H1 (cell line): ENCODE data around the gene PLAU. TPM values are rescaled to one million over a fixed set of nuclear protein-coding genes. Genes with fewer than 3 reads are reported as not detected.

Source experiments
- CTCF ChIA-PET: fragments of 300-600 bp; sonication (Branson Sonifier 250); formaldehyde crosslinking; loops from one replicate; lab custom pipeline; 2021; ENCODE audit not compliant: partially characterized antibody; lab: Charles Lee
- POLR2A ChIA-PET: fragments of 300-600 bp; sonication (Branson Sonifier 250); formaldehyde crosslinking; loops from one replicate; lab custom pipeline; 2021; ENCODE audit warnings: inconsistent platforms; ENCODE audit not compliant: partially characterized antibody; lab: Charles Lee
- DNase-seq, 2 experiments: peaks; one replicate each; pipeline versions ENCODE4 v3.0.0 to v3.0.0-alpha.2; 2010 to 2022; ENCODE audit warnings: low spot score in 2 of 2, low read depth in 1 of 2, mixed read lengths in 1 of 2
- FAIRE-seq: peaks from 2 replicates; lab custom pipeline; 2011; peaks lifted over from hg19 to GRCh38; lab: Jason Lieb, UNC
- H2AFZ ChIP-seq: 2 replicates; pipeline ENCODE4 v1.8.1; 2012; ENCODE audit warnings: low read length, inconsistent platforms
- H2AK5ac ChIP-seq: 2 replicates; pipeline ENCODE4 v1.6.1; 2013; ENCODE audit warnings: low read depth, low read length
- H2BK120ac ChIP-seq: replicated peaks from 2 replicates; pipeline ENCODE3; 2013; ENCODE audit warnings: low read depth, low read length, inconsistent platforms
- H2BK12ac ChIP-seq: 2 replicates; pipeline ENCODE4 v1.6.1; 2013; ENCODE audit warnings: low read depth, low read length
- H2BK15ac ChIP-seq: 2 replicates; pipeline ENCODE4 v1.6.1; 2013; ENCODE audit warnings: low read length
- H2BK20ac ChIP-seq: 2 replicates; pipeline ENCODE4 v1.6.1; 2013; ENCODE audit warnings: low read length
- H2BK5ac ChIP-seq: 2 replicates; pipeline ENCODE4 v1.6.1; 2013; ENCODE audit warnings: low read depth, low read length
- H3K14ac ChIP-seq: 2 replicates; pipeline ENCODE4 v1.6.1; 2013; ENCODE audit warnings: inconsistent platforms; ENCODE audit not compliant: insufficient read length
- H3K18ac ChIP-seq: 2 replicates; pipeline ENCODE4 v1.6.1; 2013; ENCODE audit warnings: low read length; ENCODE audit errors: extremely low read depth
- H3K23ac ChIP-seq: 2 replicates; pipeline ENCODE4 v1.6.1; 2013; ENCODE audit warnings: inconsistent platforms; ENCODE audit not compliant: insufficient read length
- H3K23me2 ChIP-seq: 2 replicates; pipeline ENCODE4 v1.6.1; 2013; ENCODE audit warnings: low read depth, low read length
- H3K27ac ChIP-seq: 2 replicates; pipeline ENCODE4 v1.6.1; 2011; ENCODE audit warnings: low read depth, low read length, inconsistent platforms
- H3K27me3 ChIP-seq, 4 experiments: replicated peaks in 1 of 4; 1 replicate in 1 of 4; 2 replicates in 3 of 4; pipeline versions ENCODE4 v1.6.1 to v1.8.1; 2011 to 2013; ENCODE audit warnings: low read length in 3 of 4, mild to moderate bottlenecking in 3 of 4, inconsistent platforms in 2 of 4, mixed read lengths in 2 of 4, moderate library complexity in 1 of 4; ENCODE audit not compliant: control insufficient read depth in 3 of 4, insufficient read depth in 3 of 4; ENCODE audit errors: extremely low read depth in 1 of 4
- H3K36me3 ChIP-seq, 4 experiments: 2 replicates each; pipeline versions ENCODE4 v1.6.1 to v1.8.1; 2011 to 2013; ENCODE audit warnings: mild to moderate bottlenecking in 4 of 4, low read length in 3 of 4, moderate library complexity in 2 of 4, control low read depth in 1 of 4, inconsistent platforms in 1 of 4; ENCODE audit not compliant: insufficient read depth in 4 of 4, control insufficient read depth in 2 of 4
- H3K4ac ChIP-seq: replicated peaks from 2 replicates; pipeline ENCODE3; 2013; ENCODE audit warnings: low read length, low read depth, mixed read lengths, inconsistent platforms; ENCODE audit not compliant: insufficient read length
- H3K4me1 ChIP-seq, 4 experiments: replicated peaks in 1 of 4; 1 replicate in 1 of 4; 2 replicates in 3 of 4; pipeline versions ENCODE4 v1.6.1 to v1.8.1; 2011 to 2013; ENCODE audit warnings: low read length in 3 of 4, inconsistent platforms in 2 of 4, mixed read lengths in 1 of 4; ENCODE audit not compliant: insufficient read depth in 4 of 4, control insufficient read depth in 3 of 4
- H3K4me2 ChIP-seq, 2 experiments: 2 replicates each; pipeline versions ENCODE4 v1.6.1 to v1.8.1; 2011 to 2013; ENCODE audit warnings: low read depth in 2 of 2, low read length in 2 of 2, control low read depth in 1 of 2, inconsistent platforms in 1 of 2, mild to moderate bottlenecking in 1 of 2; ENCODE audit not compliant: insufficient read depth in 1 of 2
- H3K4me3 ChIP-seq, 4 experiments: fragments of 200-600, 300-600 bp in 1 of 4; sonication (generic), shearing (Covaris generic), sonication (Bioruptor Twin) in 1 of 4; 2 replicates each; pipeline versions ENCODE4 v1.5.1 to v1.8.1; 2011 to 2016; ENCODE audit warnings: low read length in 4 of 4, low read depth in 3 of 4, control low read depth in 2 of 4, inconsistent platforms in 2 of 4, mild to moderate bottlenecking in 2 of 4, mixed read lengths in 1 of 4, moderate library complexity in 1 of 4; ENCODE audit not compliant: insufficient read depth in 2 of 4; ENCODE audit errors: extremely low read depth in 1 of 4
- H3K56ac ChIP-seq: replicated peaks from 2 replicates; pipeline ENCODE3; 2013; ENCODE audit warnings: low read depth, mild to moderate bottlenecking, mixed read lengths, low read length, inconsistent platforms; ENCODE audit not compliant: insufficient read length
- H3K79me1 ChIP-seq: 2 replicates; pipeline ENCODE4 v1.6.1; 2013; ENCODE audit warnings: low read depth, low read length, control low read depth
- H3K79me2 ChIP-seq, 2 experiments: 2 replicates each; pipeline versions ENCODE4 v1.6.1 to v1.8.1; 2012 to 2013; ENCODE audit warnings: low read length in 2 of 2, mild to moderate bottlenecking in 2 of 2, inconsistent platforms in 1 of 2; ENCODE audit not compliant: insufficient read depth in 2 of 2, control insufficient read depth in 1 of 2
- H3K9ac ChIP-seq, 4 experiments: replicated peaks in 1 of 4; 1 replicate in 1 of 4; 2 replicates in 3 of 4; pipeline versions ENCODE4 v1.6.1 to v1.8.1; 2011 to 2013; ENCODE audit warnings: low read depth in 3 of 4, low read length in 3 of 4, control low read depth in 2 of 4, mild to moderate bottlenecking in 2 of 4, moderate library complexity in 2 of 4, inconsistent platforms in 1 of 4; ENCODE audit errors: extremely low read depth in 1 of 4
- H3K9me3 ChIP-seq, 2 experiments: 2 replicates each; pipeline versions ENCODE4 v1.6.1 to v1.8.1; 2012 to 2013; ENCODE audit warnings: mild to moderate bottlenecking in 2 of 2, moderate library complexity in 2 of 2, control low read depth in 1 of 2, inconsistent platforms in 1 of 2, low read depth in 1 of 2, low read length in 1 of 2, mixed read lengths in 1 of 2; ENCODE audit not compliant: insufficient read depth in 2 of 2
- H4K20me1 ChIP-seq, 2 experiments: replicated peaks in 1 of 2; 2 replicates each; pipeline versions ENCODE3 to v1.8.1; 2011 to 2013; ENCODE audit warnings: inconsistent platforms in 2 of 2, low read length in 2 of 2, mild to moderate bottlenecking in 1 of 2; ENCODE audit not compliant: insufficient read depth in 2 of 2, control insufficient read depth in 1 of 2
- H4K5ac ChIP-seq: 2 replicates; pipeline ENCODE4 v1.6.1; 2013; ENCODE audit warnings: low read length, low read depth, mixed read lengths, inconsistent platforms; ENCODE audit not compliant: insufficient read length
- H4K8ac ChIP-seq: 2 replicates; pipeline ENCODE4 v1.8.0; 2013; ENCODE audit warnings: mild to moderate bottlenecking, moderate library complexity, low read length, inconsistent platforms; ENCODE audit not compliant: insufficient read depth; ENCODE audit errors: extremely low read depth
- H4K91ac ChIP-seq: replicated peaks from 2 replicates; pipeline ENCODE3; 2013; ENCODE audit warnings: low read length, mixed read lengths, inconsistent platforms; ENCODE audit not compliant: insufficient read length
- SAP30 ChIP-seq: fragments of 300-600 bp; sonication (generic); IDR thresholded peaks from 2 replicates; pipeline ENCODE4 v1.7.1; 2012; ENCODE audit warnings: low read length, moderate library complexity, mild to moderate bottlenecking, inconsistent platforms; ENCODE audit not compliant: insufficient read depth, insufficient replicate concordance
- SP4 ChIP-seq: IDR thresholded peaks from 2 replicates; pipeline ENCODE4 v1.6.1; 2012; ENCODE audit warnings: low read length, inconsistent platforms
- SRF ChIP-seq: IDR thresholded peaks from 2 replicates; pipeline ENCODE4 v1.6.1; 2011; ENCODE audit warnings: mild to moderate bottlenecking, low read depth, low read length, moderate library complexity
- TBP ChIP-seq: IDR thresholded peaks from 2 replicates; pipeline ENCODE4 v1.6.1; 2011; ENCODE audit warnings: low read depth, low read length, improper control_type of control experiment
- WGBS, 2 experiments: shearing (Covaris generic) in 1 of 2; methylation state at CpG; one replicate each; pipeline versions ENCODE4 v1.1.6 to v1.1.7; 2013 to 2015; ENCODE audit warnings: low lambda C conversion rate in 2 of 2, mixed read lengths in 2 of 2, inconsistent platforms in 1 of 2, low coverage in 1 of 2, missing lambda C conversion rate in 1 of 2; ENCODE audit not compliant: insufficient replicate concordance in 2 of 2, insufficient coverage in 1 of 2, insufficient read length in 1 of 2; ENCODE audit errors: extremely low coverage in 1 of 2, missing lambda C conversion rate in 1 of 2; 5-methylcytosine and 5-hydroxymethylcytosine counted together
- polyA plus RNA-seq, 7 experiments: library from polyadenylated mRNA; depleted of rRNA in 3 of 7; stranded (reverse) in 5 of 7; unstranded in 2 of 7; fragments of >200 nt in 5 of 7; fragments of 200-250 nt in 2 of 7; gene quantifications; 1 replicate in 5 of 7; 2 replicates in 1 of 7; 4 replicates in 1 of 7; pipeline versions ENCODE4 v1.2.1 to v1.2.3, GENCODE V29; 2011 to 2013; ENCODE audit warnings: missing spikeins in 2 of 7, mixed read lengths in 2 of 7
- total RNA-seq: library from RNA; stranded (reverse); fragmentation: NEBNext Ultra II Directional; extraction: Animal tissue kit (Norgen Biotek cat#: 25700); gene quantifications from 2 replicates; pipeline ENCODE4 v1.2.1, GENCODE V29; 2021

Gene PLAU
- total and polyA plus RNA-seq, 2 of the 8 experiments (the other 6 are each of a cell fraction or from before 2014, with no cell fraction given) = 16.2 to 26.1 TPM

DNA sequence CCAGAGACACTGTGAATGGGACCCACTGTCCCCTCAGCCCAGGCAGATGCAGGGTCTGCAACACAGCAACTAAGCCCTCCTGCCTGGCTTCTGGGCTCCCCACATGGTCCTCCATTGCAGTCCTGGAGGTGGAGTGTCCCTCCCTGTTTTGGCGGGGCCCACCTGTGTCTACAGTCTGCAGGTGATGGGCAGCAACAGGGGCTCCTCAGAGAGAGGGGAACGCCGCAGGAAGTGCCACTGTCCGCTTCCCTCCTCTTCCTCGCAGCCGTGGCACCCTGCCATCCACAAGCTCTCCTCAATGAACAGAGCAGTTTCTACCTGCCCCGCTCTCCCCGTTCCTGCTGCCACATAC, 45.8 kb upstream of the PLAU start:
- POLR2A ChIA-PET = interaction anchor here (1.1 to 3.7 kb wide), 5 partner anchors 9 to 46 kb away, joined by 3 to 17 read pairs (median 4); no protein-coding TSS in a partner anchor
- no peak overlapping the region for H2AK5ac ChIP-seq
- H2BK15ac ChIP-seq = no peak overlapping the region
- no peak overlapping the region for H2AFZ ChIP-seq
- H3K4ac ChIP-seq = no peak overlapping the region
- no peak overlapping the region for H2BK5ac ChIP-seq
- no peak for DNase-seq
- H4K5ac ChIP-seq = no peak overlapping the region
- H3K4me1 ChIP-seq = peaks cover 0 to 9% (median 4%) of the 10 kb centered on the region in 4 experiments; a peak in 6 of 7 replicates
- H3K9ac ChIP-seq = no peak overlapping the region
- no peak overlapping the region for H4K91ac ChIP-seq
- WGBS, 2 experiments = 93% methylated on average over 3 of the region's 8 CpGs; no CpG with 5 or more reads in 1 of the 2 experiments
- no peaks in the 10 kb centered on the region for H3K23me2 ChIP-seq
- H4K20me1 ChIP-seq = peaks cover 8 to 36% of the 10 kb centered on the region in 2 experiments
- TF ChIP-seq SP4 (no peak), TBP (no peak), SRF (no peak), SAP30 (no peak)
- no peak overlapping the region for H2BK12ac ChIP-seq
- no peak overlapping the region for H2BK20ac ChIP-seq
- no peak overlapping the region for H3K18ac ChIP-seq
- no peak overlapping the region for H3K27ac ChIP-seq
- no peaks in the 10 kb centered on the region for H3K27me3 ChIP-seq
- H3K79me1 ChIP-seq = peaks cover 19% of the 10 kb centered on the region
- no peak for FAIRE-seq
- H3K9me3 ChIP-seq = no peaks in the 10 kb centered on the region
- CTCF ChIA-PET = interaction anchor here (0.9 to 18.1 kb wide), 3 partner anchors 12 to 76 kb away, joined by 3 to 243 read pairs (median 181); partner anchors contain the start of gene CAMK2G
- no peak overlapping the region for H3K23ac ChIP-seq
- H3K56ac ChIP-seq = no peak overlapping the region
- H3K36me3 ChIP-seq = peaks cover 2 to 24% (median 10%) of the 10 kb centered on the region in 4 experiments; a peak in 5 of 8 replicates
- peaks cover 0 to 36% of the 10 kb centered on the region in 2 experiments; a peak in 3 of 4 replicates for H3K79me2 ChIP-seq
- H2BK120ac ChIP-seq = no peak overlapping the region
- no peak overlapping the region; the same call in 1 of the 2 replicates for H4K8ac ChIP-seq
- H3K4me2 ChIP-seq = no peak overlapping the region
- no peak overlapping the region for H3K14ac ChIP-seq
- no peak overlapping the region for H3K4me3 ChIP-seq
